Activated naive CD8-positive, alpha-beta T cell treated with anti-CD3 and anti-CD28 coated beads, Interleukin-2, amount 50 U/mL, for 16 hours (primary cell): ENCODE data around the gene FUBP3.
"Not testable (repeated sequence)": the region's sequence is repeated elsewhere in the genome, so short reads cannot be mapped to it uniquely, and the experiment has no call there.

Experiments
- DNase-seq: peaks from one replicate; pipeline ENCODE4 v3.0.0-alpha.2; 2020; ENCODE audit warnings: low read depth, low spot score

Gene FUBP3

GRCh38 chr9:130556396-130557076 is 22.8 kb upstream of the FUBP3 start:
- DNase-seq = no peak

- no peak for DNase-seq
Observed at GRCh38 chr9:130557077-130557468, 22.3 kb upstream of the FUBP3 start.

GRCh38 chr9:130561056-130561455 is 18.3 kb upstream of the FUBP3 start:
- no peak for DNase-seq

GRCh38 chr9:130562525-130562924 is 16.9 kb upstream of the FUBP3 start:
- DNase-seq = not testable (repeated sequence)

GRCh38 chr9:130563797-130564196 is 15.6 kb upstream of the FUBP3 start:
- no peak for DNase-seq

- no peak for DNase-seq
Observed at GRCh38 chr9:130565792-130566191, 13.6 kb upstream of the FUBP3 start.

- no peak for DNase-seq
Observed at GRCh38 chr9:130570208-130570607, 9.2 kb upstream of the FUBP3 start.

GRCh38 chr9:130575514-130575913 is 3.9 kb upstream of the FUBP3 start:
- no peak for DNase-seq

- no peak for DNase-seq
Observed at GRCh38 chr9:130576176-130576575, 3.2 kb upstream of the FUBP3 start.

- no peak for DNase-seq
Observed at GRCh38 chr9:130579738-130580463, 524 bp downstream of the FUBP3 start.

GRCh38 chr9:130581766-130582165 is 2.4 kb downstream of the FUBP3 start:
- DNase-seq = no peak

- no peak for DNase-seq
Observed at GRCh38 chr9:130583271-130583670, 3.9 kb downstream of the FUBP3 start.

GRCh38 chr9:130587921-130588320 is 8.5 kb downstream of the FUBP3 start:
- DNase-seq = no peak

- DNase-seq = no peak
Observed at GRCh38 chr9:130588416-130588815, 9.0 kb downstream of the FUBP3 start.

- no peak for DNase-seq
Observed at GRCh38 chr9:130589754-130590153, 10.4 kb downstream of the FUBP3 start.

GRCh38 chr9:130590305-130590704 is 10.9 kb downstream of the FUBP3 start:
- DNase-seq = no peak

GRCh38 chr9:130593020-130593419 is 13.6 kb downstream of the FUBP3 start:
- no peak for DNase-seq

- DNase-seq = no peak
Observed at GRCh38 chr9:130597228-130597627, 17.9 kb downstream of the FUBP3 start.

- no peak for DNase-seq
Observed at GRCh38 chr9:130598188-130598587, 18.8 kb downstream of the FUBP3 start.

GRCh38 chr9:130599625-130600024 is 20.2 kb downstream of the FUBP3 start:
- no peak for DNase-seq

- no peak for DNase-seq
Observed at GRCh38 chr9:130601100-130601499, 21.7 kb downstream of the FUBP3 start.

- DNase-seq = no peak
Observed at GRCh38 chr9:130604295-130604694, 24.9 kb downstream of the FUBP3 start.

GRCh38 chr9:130606887-130607600 is 27.7 kb downstream of the FUBP3 start:
- DNase-seq = no peak
